Inferior parietal cortex (tissue), 1 donor: ENCODE data around the gene VWA5A.
"Not testable (repeated sequence)": the region's sequence is repeated elsewhere in the genome, so short reads cannot be mapped to it uniquely, and the experiment has no call there.

Experiments
- DNase-seq: peaks from one replicate; pipeline ENCODE4 v3.0.0-alpha.2; 2016; ENCODE audit errors: extremely low spot score

The VWA5A gene

GRCh38 chr11:124170315-124170714 is 55.1 kb downstream of the VWA5A start:
- not testable (repeated sequence) for DNase-seq

DNA sequence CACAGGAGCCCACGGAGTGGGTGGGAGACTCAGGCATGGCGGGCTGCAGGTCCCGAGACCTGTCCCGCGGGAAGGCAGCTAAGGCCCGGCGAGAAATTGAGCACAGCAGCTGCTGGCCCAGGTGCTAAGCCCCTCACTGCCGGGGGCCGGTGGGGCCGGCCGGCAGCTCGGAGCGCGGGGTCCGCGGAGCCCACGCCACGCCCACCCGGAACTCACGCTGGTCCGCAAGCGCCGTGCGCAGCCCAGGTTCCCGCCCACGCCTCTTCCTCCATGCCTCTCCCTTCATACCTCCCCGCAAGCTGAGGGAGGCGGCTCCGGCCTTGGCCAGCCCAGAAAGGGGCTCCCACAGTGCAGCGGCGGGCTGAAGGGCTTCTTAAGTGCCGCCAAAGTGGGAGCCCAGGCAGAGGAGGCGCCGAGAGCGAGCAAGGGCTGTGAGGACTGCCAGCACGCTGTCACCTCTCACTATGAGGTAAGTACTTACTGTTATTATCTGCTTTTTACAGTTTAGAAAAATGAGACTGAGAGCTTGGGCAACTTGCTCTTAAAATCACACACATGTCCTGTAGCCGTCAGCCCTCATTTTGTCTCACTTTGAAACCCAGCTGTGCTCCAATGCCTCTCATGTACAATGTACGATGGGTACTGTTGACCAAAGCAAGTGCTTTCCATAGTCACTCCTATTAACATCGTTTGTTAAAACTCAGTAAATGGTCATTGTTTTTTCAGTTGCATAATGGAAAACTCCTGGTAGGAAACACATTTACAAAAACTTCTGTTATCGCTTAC is 55.7 kb downstream of the VWA5A start:
- no peak for DNase-seq

DNA sequence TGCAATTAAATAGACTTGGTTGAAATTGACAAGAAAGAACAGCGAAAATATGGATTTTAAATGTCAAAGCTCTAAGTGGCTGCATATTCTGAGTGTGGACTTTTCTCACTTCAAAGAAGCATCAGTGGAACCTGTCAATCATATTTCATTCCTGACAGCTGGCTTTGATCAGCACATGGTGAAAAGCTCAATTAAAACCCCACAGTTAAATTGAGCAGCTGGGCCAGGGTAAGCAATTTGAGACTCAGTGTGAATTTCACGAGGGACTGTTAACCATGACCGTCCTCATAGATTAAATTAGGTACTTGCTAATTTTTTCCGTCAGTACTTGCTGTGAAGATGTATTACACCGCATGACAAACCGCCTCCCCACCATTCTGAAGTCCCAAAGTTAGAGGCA is 56.9 kb downstream of the VWA5A start:
- no peak for DNase-seq

DNA sequence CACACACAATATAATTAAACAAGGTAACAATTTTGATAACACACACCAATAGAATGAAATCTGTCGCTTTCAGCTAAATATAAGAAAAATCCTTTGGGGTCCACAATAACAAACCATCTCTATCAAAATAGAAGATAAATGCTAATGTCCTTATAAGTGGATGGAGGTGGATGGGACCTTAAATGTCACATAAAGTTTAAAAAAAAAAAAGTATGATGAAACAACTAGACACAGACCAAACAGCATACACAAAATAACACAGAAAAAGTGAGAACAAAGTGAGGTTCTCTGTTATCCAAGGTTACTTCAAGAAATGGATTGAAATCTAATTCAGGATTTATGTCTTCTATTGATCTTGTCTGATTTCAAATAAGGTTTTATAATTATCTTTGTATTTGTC is 57.3 kb downstream of the VWA5A start:
- DNase-seq: no peak

GRCh38 chr11:124174001-124174583 is 58.8 kb downstream of the VWA5A start:
- peak; percentile 70 for DNase-seq

- no peak for DNase-seq
These were observed 61.9 kb downstream of the VWA5A start for GRCh38 chr11:124176925-124177715.

DNA sequence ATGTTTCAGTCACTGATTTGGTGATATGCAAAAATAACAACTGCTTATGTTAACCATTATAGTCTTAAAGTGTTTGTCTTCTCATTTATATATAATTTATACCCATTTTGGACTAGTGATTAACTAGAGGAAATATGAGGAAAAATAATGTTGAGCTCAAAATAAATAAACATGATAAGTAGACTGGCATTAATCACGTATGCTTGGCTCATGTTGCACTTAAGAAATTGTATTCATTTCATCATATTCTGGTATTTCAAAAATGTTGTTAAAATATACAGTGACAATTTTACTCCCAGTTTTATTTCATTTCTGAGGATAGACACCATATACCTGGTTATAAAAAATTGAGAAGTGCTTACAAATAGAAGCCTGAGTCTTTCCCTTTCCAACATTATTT is 64.1 kb downstream of the VWA5A start:
- no peak for DNase-seq

GRCh38 chr11:124183068-124183467 is 67.8 kb downstream of the VWA5A start, which contains the start of gene OR10D3:
OR10D3 (plus strand) TSS chr11:124183345; CDS start chr11:124185270, 1,925 bp downstream.
- no peak for DNase-seq

DNA sequence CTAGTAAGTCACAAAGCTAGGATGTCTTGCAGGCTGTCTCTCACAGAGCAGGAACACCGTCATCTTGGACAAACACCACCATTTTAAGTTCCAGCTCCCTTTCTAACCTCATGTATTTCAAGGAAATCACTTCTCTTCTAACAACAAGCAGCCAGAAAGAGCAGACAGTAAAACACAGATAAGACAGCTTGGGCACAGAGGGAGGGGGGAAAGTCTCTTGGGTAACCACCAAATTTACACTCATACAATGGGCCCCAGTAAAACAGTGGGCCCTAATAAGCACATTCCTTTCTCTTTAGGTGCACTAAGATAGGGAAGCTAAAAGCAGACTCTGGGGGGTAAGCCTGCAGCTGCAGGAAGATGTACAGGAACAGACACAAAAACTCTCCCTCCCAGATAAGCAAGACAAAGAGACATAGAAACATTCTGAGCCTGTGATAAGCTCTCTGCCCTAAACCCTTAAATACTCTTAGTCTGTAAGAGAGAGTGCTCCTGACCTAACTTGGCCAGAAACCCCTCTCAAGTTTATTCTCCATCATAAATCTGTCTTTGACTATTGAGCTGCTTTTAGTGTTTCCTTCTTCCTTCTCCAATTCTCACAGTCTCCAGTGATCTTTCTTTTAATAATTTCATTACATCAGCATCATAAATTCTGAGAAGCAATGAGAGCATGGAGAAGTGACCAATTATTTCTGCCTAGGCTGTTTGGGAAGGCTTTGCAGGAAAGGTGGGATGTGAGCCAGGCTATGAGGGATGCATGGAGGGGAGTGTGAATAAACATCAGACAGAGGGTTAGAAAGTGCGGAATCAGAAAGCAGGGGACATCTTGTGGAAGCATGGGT is 75.3 kb downstream of the VWA5A start:
- no peak for DNase-seq

DNA sequence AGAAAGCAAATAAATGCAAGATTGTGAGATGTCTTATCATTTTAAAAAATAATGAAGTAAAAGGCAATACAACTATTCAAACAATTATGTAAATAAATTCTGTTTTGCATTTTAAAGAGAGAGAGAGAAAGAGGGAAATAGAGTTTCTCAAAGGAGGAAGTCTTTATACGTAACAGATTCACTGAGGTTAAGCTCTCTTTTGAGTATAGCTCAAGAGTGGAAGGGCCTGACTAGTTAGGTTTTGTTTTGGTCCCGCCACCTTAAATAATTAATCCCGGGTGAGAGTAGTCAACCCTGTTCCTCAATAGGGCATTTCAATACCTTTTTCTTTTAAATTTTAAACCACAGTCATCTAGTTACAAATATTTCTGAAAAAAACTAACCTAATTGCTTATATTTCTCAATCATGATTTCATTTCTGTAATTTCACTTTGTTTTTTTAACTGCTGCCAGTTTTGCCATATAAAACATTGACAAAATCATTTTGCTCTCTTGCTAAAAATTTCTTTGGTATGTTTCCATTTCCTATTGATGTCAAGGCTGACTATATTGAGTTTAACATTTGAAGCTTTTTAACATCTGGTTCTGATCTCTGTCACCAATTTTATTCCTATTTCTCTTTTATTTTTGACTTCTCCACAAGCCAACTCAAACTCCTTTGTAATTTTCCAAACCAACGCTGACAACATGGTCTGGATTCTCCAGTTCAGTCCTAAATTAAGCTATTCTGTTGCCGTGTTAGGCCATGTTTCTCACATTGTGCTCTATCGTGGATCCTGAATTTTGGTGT is 78.2 kb downstream of the VWA5A start:
- DNase-seq: no peak

- no peak for DNase-seq
These were observed 79.3 kb downstream of the VWA5A start for GRCh38 chr11:124194293-124195188.

- DNase-seq: no peak
These were observed 80.0 kb downstream of the VWA5A start for GRCh38 chr11:124195189-124195734.
